GM21619 (cell line): ENCODE measurements around the gene ZNF57.
"Not testable (repeated sequence)": the region's sequence is repeated elsewhere in the genome, so short reads cannot be mapped to it uniquely, and the experiment has no call there.

Experiments used
- ATAC-seq: cut with Tn5 transposase; IDR thresholded peaks from one replicate; pipeline ENCODE4 v1.9.1; 2021; ENCODE audit not compliant: unreplicated experiment

Gene ZNF57

GRCh38 chr19:2950286-2951124 lies 49.8 kb downstream of the ZNF57 start:
- peak; percentile 86 for ATAC-seq

GRCh38 chr19:2952953-2953481 lies 52.3 kb downstream of the ZNF57 start:
- no peak for ATAC-seq

GRCh38 chr19:2957160-2957559 lies 56.4 kb downstream of the ZNF57 start:
- ATAC-seq = no peak

GRCh38 chr19:2960120-2960519 lies 59.4 kb downstream of the ZNF57 start:
- ATAC-seq = no peak

- no peak for ATAC-seq
Observed at GRCh38 chr19:2962018-2962670, 61.4 kb downstream of the ZNF57 start.

- ATAC-seq = no peak
Observed at GRCh38 chr19:2963122-2963521, 62.4 kb downstream of the ZNF57 start.

GRCh38 chr19:2963631-2964030 lies 62.9 kb downstream of the ZNF57 start:
- ATAC-seq = not testable (repeated sequence)

GRCh38 chr19:2964874-2965273 lies 64.1 kb downstream of the ZNF57 start:
- ATAC-seq = no peak

GRCh38 chr19:2967972-2968371 lies 67.2 kb downstream of the ZNF57 start:
- no peak for ATAC-seq
